CD14-positive monocyte (primary cell): ENCODE data around the gene ELOB. TPM values are rescaled to one million over a fixed set of nuclear protein-coding genes. Genes with fewer than 3 reads are reported as not detected.
A peak's percentile ranks its signal among the peaks of the same experiment; 100 is the strongest.

ENCODE experiments used
- DNase-seq, 3 donors: peaks; one replicate each; pipeline ENCODE4 v3.0.0-alpha.2; 2011 to 2022
- H2AFZ ChIP-seq: 2 replicates; pipeline ENCODE4 v1.6.0; 2012; ENCODE audit warnings: mild to moderate bottlenecking, low read depth, low read length, inconsistent platforms; ENCODE audit not compliant: insufficient read depth, poor library complexity, severe bottlenecking
- H3K27ac ChIP-seq, 2 donors: 1 replicate in 1 of 2; 2 replicates in 1 of 2; pipeline ENCODE4 v1.5.1; 2012 to 2013; ENCODE audit warnings: low read length in 2 of 2, control low read depth in 1 of 2, inconsistent platforms in 1 of 2, low read depth in 1 of 2, mild to moderate bottlenecking in 1 of 2
- H3K27me3 ChIP-seq, 2 donors: one replicate each; pipeline versions ENCODE4 v1.6.0 to v1.6.1; 2011 to 2013; ENCODE audit warnings: low read length in 2 of 2; ENCODE audit not compliant: control insufficient read depth in 2 of 2, insufficient read depth in 2 of 2
- H3K36me3 ChIP-seq, 2 donors: replicated peaks in 1 of 2; 1 replicate in 1 of 2; 2 replicates in 1 of 2; pipeline versions ENCODE4 v1.5.1 to v1.6.1; 2012 to 2013; ENCODE audit warnings: low read length in 2 of 2, control low read depth in 1 of 2, inconsistent platforms in 1 of 2, mild to moderate bottlenecking in 1 of 2; ENCODE audit not compliant: insufficient read depth in 2 of 2, control insufficient read depth in 1 of 2
- H3K4me1 ChIP-seq, 2 donors: 1 replicate in 1 of 2; 2 replicates in 1 of 2; pipeline versions ENCODE4 v1.5.1 to v1.6.1; 2012 to 2013; ENCODE audit warnings: low read length in 2 of 2, control low read depth in 1 of 2, inconsistent platforms in 1 of 2, mild to moderate bottlenecking in 1 of 2, moderate library complexity in 1 of 2; ENCODE audit not compliant: insufficient read depth in 2 of 2, control insufficient read depth in 1 of 2
- H3K4me2 ChIP-seq: replicated peaks from 2 replicates; pipeline ENCODE3; 2012; ENCODE audit warnings: low read length, moderate library complexity, mild to moderate bottlenecking; ENCODE audit not compliant: poor library complexity, severe bottlenecking; ENCODE audit errors: extremely low read depth
- H3K4me3 ChIP-seq, 3 experiments: fragments of 200-600 bp in 1 of 3; sonication (generic) in 1 of 3; replicated peaks in 1 of 3; 1 replicate in 2 of 3; 2 replicates in 1 of 3; pipeline ENCODE4 v1.5.1; 2011 to 2013; ENCODE audit warnings: low read length in 3 of 3, mild to moderate bottlenecking in 3 of 3, control low read depth in 2 of 3, low read depth in 2 of 3, inconsistent platforms in 1 of 3, moderate library complexity in 1 of 3
- H3K79me2 ChIP-seq: 2 replicates; pipeline ENCODE4 v1.6.0; 2012; ENCODE audit warnings: mild to moderate bottlenecking, control low read depth, inconsistent platforms, low read length, moderate library complexity; ENCODE audit not compliant: insufficient read depth
- H3K9ac ChIP-seq: 2 replicates; pipeline ENCODE4 v1.6.0; 2017; ENCODE audit warnings: low read length, mild to moderate bottlenecking; ENCODE audit not compliant: insufficient read depth, poor library complexity, severe bottlenecking
- H3K9me3 ChIP-seq, 2 donors: replicated peaks in 1 of 2; 1 replicate in 1 of 2; 2 replicates in 1 of 2; pipeline versions ENCODE4 v1.5.1 to v1.6.1; 2012 to 2013; ENCODE audit warnings: low read length in 2 of 2, control low read depth in 1 of 2; ENCODE audit not compliant: control insufficient read depth in 1 of 2, insufficient read depth in 1 of 2
- H4K20me1 ChIP-seq: 2 replicates; pipeline ENCODE4 v1.6.0; 2012; ENCODE audit warnings: mild to moderate bottlenecking, low read length, control low read depth, moderate library complexity; ENCODE audit not compliant: insufficient read depth
- H3K27ac Mint-ChIP-seq, 7 donors: one replicate each; pipeline ENCODE4 v1.8.0; 2020; ENCODE audit warnings: mild to moderate bottlenecking in 7 of 7, mixed read lengths in 7 of 7, moderate library complexity in 6 of 7, inconsistent platforms in 2 of 7
- H3K27me3 Mint-ChIP-seq, 3 donors: one replicate each; pipeline ENCODE4 v1.8.0; 2021 to 2022; ENCODE audit warnings: low read depth in 3 of 3, mild to moderate bottlenecking in 3 of 3, mixed read lengths in 3 of 3, moderate library complexity in 3 of 3, inconsistent platforms in 1 of 3
- H3K36me3 Mint-ChIP-seq, 2 donors: one replicate each; pipeline ENCODE4 v1.8.0; 2020; ENCODE audit warnings: mixed read lengths in 2 of 2, inconsistent platforms in 1 of 2, mild to moderate bottlenecking in 1 of 2
- H3K4me1 Mint-ChIP-seq: one replicate; pipeline ENCODE4 v1.8.0; 2020; ENCODE audit warnings: mild to moderate bottlenecking, mixed read lengths
- H3K4me3 Mint-ChIP-seq, 2 donors: one replicate each; pipeline ENCODE4 v1.8.0; 2020; ENCODE audit warnings: mild to moderate bottlenecking in 2 of 2, mixed read lengths in 2 of 2, moderate library complexity in 1 of 2
- H3K9me3 Mint-ChIP-seq, 7 donors: one replicate each; pipeline ENCODE4 v1.8.0; 2020 to 2022; ENCODE audit warnings: mixed read lengths in 7 of 7, mild to moderate bottlenecking in 6 of 7, moderate library complexity in 6 of 7, inconsistent platforms in 2 of 7
- WGBS: methylation state at CpG from one replicate; pipeline ENCODE4 v1.1.5; 2013; ENCODE audit warnings: missing lambda C conversion rate; ENCODE audit not compliant: insufficient coverage; 5-methylcytosine and 5-hydroxymethylcytosine counted together
- intact Hi-C, 2 donors: fragments of 100-400 bp; cut with micrococcal nuclease; formaldehyde crosslinking; loops; one replicate each; pipeline versions ENCODE4 v1.15.0 to v1.15.1; 2023
- polyA plus RNA-seq, 3 donors: library from polyadenylated mRNA; depleted of rRNA in 1 of 3; unstranded in 2 of 3; stranded (reverse) in 1 of 3; fragments of 300-500 nt in 2 of 3; fragments of >200 nt in 1 of 3; fragmentation: Illumina TruSeq in 2 of 3; gene quantifications; 1 replicate in 2 of 3; 2 replicates in 1 of 3; pipeline ENCODE4 v1.2.3, GENCODE V29; 2012 to 2021
- TF ChIP-seq, protein P1 (sequence below): fragments of 200-600 bp; IDR thresholded peaks from one replicate; pipeline ENCODE4 v1.8.0; 2022; ENCODE audit warnings: antibody characterized with exemption, mild to moderate bottlenecking

Gene ELOB
- polyA plus RNA-seq, 3 donors, result 150 to 405 (median 363) TPM

DNA sequence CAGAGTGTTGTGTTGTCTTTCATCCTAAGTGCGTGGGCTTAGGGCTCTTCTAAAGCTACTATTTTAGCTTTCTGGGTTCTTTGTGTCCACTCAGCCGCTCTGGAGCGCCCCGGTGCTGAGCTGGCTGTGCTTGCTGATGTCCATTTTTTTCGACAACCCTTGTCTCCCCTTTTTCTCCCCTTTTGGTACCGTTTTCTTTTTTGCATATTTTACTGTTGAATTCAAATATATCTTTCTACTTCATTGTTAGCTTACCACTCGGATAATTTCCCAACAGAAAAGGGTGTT is 23.4 kb downstream of the ELOB start:
- TF ChIP-seq, protein P1, sequence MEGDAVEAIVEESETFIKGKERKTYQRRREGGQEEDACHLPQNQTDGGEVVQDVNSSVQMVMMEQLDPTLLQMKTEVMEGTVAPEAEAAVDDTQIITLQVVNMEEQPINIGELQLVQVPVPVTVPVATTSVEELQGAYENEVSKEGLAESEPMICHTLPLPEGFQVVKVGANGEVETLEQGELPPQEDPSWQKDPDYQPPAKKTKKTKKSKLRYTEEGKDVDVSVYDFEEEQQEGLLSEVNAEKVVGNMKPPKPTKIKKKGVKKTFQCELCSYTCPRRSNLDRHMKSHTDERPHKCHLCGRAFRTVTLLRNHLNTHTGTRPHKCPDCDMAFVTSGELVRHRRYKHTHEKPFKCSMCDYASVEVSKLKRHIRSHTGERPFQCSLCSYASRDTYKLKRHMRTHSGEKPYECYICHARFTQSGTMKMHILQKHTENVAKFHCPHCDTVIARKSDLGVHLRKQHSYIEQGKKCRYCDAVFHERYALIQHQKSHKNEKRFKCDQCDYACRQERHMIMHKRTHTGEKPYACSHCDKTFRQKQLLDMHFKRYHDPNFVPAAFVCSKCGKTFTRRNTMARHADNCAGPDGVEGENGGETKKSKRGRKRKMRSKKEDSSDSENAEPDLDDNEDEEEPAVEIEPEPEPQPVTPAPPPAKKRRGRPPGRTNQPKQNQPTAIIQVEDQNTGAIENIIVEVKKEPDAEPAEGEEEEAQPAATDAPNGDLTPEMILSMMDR, result no peak
- H3K4me2 ChIP-seq, result peak overlapping the region; percentile 99
- DNase-seq, result no peak
- peaks cover 0 to 4% (median 0%) of the 10 kb centered on the region in 7 donors for H3K9me3 Mint-ChIP-seq
- H3K27me3 Mint-ChIP-seq, result peaks cover 0 to 3% (median 0%) of the 10 kb centered on the region in 3 donors
- H3K9ac ChIP-seq, result peak overlapping the region; percentile 96
- peaks cover 0 to 4% of the 10 kb centered on the region in 2 donors for H3K9me3 ChIP-seq
- H3K4me1 Mint-ChIP-seq, result peaks cover 41% of the 10 kb centered on the region
- H3K4me3 ChIP-seq, result peak overlapping the region; percentile 88 to 97 (median 93)
- 0% methylated on average over 3 of the region's 7 CpGs for WGBS
- H3K36me3 ChIP-seq, result peaks cover 25 to 30% of the 10 kb centered on the region in 2 donors
- peaks cover 69% of the 10 kb centered on the region for H3K79me2 ChIP-seq
- peak overlapping the region; percentile 88 to 93 for H3K27ac ChIP-seq
- intact Hi-C loops, result loop anchor here in 1 of 2 donors (1.0 kb wide), 1 partner anchor 23 kb away; no protein-coding TSS in a partner anchor
- H3K27me3 ChIP-seq, result no peaks in the 10 kb centered on the region
- H3K4me3 Mint-ChIP-seq, result peak overlapping the region; percentile 80 to 95
- H3K27ac Mint-ChIP-seq, result peak overlapping the region; percentile 31 to 88 (median 85)
- H2AFZ ChIP-seq, result no peak overlapping the region
- H3K4me1 ChIP-seq, result peaks cover 31 to 34% of the 10 kb centered on the region in 2 donors
- H4K20me1 ChIP-seq, result peaks cover 59% of the 10 kb centered on the region
- peaks cover 28 to 49% of the 10 kb centered on the region in 2 donors for H3K36me3 Mint-ChIP-seq

DNA sequence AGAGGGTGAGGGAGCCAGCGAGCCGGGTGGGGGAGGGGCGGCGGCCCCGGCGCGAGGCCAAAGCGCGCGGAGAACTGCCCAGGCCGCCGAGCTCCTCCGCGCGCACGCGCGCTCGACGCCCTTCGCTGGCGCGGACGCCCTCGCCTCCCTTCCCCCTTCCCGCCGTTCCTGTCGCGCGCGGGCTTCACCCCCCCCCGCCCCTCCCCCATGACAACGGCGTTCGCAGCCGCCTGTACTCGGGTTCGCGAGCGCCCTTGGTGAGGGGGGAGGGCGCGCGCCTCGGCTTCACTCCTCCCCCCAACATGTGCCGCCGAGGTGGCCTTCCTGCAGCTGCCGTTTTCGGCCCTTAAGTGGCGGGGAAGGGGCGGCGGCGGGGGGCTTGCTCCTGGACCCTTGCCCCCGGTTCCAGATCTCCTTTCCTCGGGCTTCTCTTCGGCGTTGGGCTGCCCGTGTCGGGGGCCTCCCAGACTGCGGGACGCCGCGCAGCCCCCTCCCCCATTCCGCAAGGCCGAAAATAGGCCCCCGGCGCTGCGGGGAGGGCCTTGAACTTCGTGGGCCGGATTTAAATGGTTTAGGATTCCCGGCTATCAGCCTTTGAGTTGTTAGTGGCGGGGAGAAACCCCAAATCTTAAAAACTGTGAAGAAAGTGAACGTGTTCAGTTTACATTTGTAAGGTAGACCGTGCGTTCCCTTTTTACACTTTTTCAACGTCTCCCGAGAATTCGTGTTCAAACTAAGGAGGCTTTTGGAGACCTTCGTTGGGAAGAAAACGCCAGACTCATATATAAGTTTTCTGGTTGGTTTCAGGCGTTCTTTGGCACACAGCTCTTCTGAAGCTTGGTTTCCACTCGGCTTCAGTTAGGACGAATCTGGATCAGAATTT is 24.0 kb downstream of the ELOB start:
- peaks cover 31 to 34% of the 10 kb centered on the region in 2 donors for H3K4me1 ChIP-seq
- H3K9me3 Mint-ChIP-seq, result peaks cover 0 to 4% (median 0%) of the 10 kb centered on the region in 7 donors
- peak; percentile 72 to 85 (median 79) for DNase-seq
- H3K9ac ChIP-seq, result peak overlapping the region; percentile 96
- peak overlapping the region; percentile 88 to 93 for H3K27ac ChIP-seq
- H3K4me3 Mint-ChIP-seq, result peak overlapping the region; percentile 86 to 95
- peaks cover 22 to 43% of the 10 kb centered on the region in 2 donors for H3K36me3 Mint-ChIP-seq
- peak overlapping the region; percentile 88 to 97 (median 93) for H3K4me3 ChIP-seq
- no peaks in the 10 kb centered on the region for H3K27me3 ChIP-seq
- intact Hi-C loops, result loop anchor here in 1 of 2 donors (1.0 kb wide), 1 partner anchor 23 kb away; no protein-coding TSS in a partner anchor
- H3K4me2 ChIP-seq, result peak overlapping the region; percentile 99
- peak overlapping the region; percentile 98 for H2AFZ ChIP-seq
- H3K27me3 Mint-ChIP-seq, result peaks cover 0 to 3% (median 0%) of the 10 kb centered on the region in 3 donors
- WGBS, result 0% methylated on average over 24 of the region's 82 CpGs
- peaks cover 0 to 4% of the 10 kb centered on the region in 2 donors for H3K9me3 ChIP-seq
- TF ChIP-seq, protein P1, result no peak
- H3K4me1 Mint-ChIP-seq, result peaks cover 41% of the 10 kb centered on the region
- peaks cover 19 to 24% of the 10 kb centered on the region in 2 donors for H3K36me3 ChIP-seq
- H3K27ac Mint-ChIP-seq, result peak overlapping the region; percentile 79 to 99 (median 98)
- H4K20me1 ChIP-seq, result peaks cover 53% of the 10 kb centered on the region
- H3K79me2 ChIP-seq, result peaks cover 63% of the 10 kb centered on the region
